ENCODE data around the gene CRAMP1. TPM values are rescaled to one million over a fixed set of nuclear protein-coding genes. Genes with fewer than 3 reads are reported as not detected.

CRAMP1 gene
- total RNA-seq, 1 donor from 2014 or later, result 18.4 TPM

DNA sequence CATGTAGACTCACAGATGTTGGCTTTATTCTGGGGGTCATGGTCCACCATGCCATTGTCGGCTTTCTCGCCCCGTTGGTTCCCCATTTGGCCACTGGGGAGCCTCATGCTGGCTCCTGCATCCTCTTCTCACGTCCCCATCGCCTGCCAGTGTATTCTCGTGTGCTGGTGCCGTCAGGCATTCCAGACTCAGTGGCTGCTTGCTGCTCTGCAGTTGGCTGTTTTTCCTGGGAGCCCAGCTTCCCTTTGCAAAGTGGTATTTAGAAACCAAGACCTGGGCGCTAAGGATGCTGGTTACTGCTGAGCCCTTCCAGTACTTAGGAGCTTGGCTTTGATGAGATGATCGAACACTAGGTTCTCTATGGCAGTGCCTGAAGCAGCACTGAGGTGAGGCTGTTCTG lies 19.1 kb downstream of the CRAMP1 start:
- DNase-seq (ENCODE audit: extremely low read depth, low read depth, low spot score), result no peak

DNA sequence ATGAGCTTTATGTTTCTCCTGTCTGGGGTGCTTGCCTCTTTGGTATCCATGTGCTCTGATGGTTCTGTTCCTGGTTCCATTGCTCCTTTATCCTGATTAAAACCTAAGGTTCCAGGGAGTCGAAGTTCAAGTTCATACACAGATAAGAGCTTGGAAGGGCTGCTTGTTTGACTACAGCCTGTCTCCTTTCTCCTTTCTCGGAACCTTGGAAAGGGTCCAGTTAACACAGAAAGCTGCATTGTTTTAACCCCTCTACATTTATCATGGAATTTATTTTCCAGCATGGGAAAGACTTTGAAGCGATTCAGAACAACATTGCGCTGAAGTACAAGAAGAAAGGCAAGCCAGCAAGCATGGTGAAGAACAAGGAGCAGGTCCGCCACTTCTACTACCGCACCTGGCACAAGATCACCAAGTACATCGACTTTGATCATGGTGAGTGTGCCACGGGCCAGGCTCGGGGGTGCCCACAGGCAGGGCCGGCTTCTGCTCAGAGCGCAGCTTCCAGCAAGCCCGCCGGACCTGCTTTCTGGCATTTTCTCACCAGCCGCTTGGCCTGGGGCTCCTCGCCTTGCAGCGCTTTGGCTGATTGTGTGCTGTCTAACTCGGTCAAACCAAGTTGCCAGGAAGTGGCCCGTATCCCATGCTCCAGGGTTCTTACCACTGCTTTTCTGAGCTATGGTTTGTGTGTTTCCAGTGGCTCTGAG lies 19.9 kb downstream of the CRAMP1 start:
- no peak for DNase-seq (ENCODE audit: extremely low read depth, low read depth, low spot score)

DNA sequence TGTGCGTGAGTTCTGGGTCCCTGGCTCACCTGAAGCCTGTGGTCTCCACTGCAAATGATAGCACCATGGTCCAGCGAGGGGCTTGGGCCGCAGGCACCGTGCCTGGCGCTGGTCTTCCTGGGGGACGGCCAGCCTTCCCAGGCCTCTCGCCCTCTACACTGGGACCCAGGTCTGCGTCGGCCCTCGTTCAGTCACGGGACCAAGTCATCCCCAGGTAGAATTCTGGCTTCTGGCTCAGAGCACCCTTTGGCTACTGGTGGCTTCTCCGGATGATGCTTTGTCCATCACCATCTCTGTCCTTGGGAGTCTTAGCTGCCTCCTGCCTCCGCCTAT lies 20.4 kb downstream of the CRAMP1 start:
- no peak for DNase-seq (ENCODE audit: extremely low read depth, low read depth, low spot score)

DNA sequence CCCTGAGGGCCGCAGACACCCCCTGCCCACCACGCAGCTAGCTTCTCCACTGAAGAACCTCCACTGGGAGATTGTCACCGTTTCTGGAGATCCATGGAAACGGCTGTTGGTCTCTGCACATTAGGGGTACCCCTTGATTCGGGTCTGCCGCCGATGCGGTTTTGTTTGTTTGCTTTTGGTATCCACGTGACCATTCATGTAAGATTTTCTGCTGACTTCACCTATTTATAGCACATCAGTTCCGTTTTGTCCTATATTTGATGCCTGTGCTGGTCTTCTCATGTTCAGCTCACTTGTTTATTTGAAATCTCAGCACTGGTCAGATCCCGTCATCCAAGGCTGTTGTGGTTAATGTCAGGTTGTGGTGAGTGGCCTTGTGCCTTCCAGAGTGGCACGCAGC lies 21.1 kb downstream of the CRAMP1 start:
- no peak for DNase-seq (ENCODE audit: extremely low read depth, low read depth, low spot score)

DNA sequence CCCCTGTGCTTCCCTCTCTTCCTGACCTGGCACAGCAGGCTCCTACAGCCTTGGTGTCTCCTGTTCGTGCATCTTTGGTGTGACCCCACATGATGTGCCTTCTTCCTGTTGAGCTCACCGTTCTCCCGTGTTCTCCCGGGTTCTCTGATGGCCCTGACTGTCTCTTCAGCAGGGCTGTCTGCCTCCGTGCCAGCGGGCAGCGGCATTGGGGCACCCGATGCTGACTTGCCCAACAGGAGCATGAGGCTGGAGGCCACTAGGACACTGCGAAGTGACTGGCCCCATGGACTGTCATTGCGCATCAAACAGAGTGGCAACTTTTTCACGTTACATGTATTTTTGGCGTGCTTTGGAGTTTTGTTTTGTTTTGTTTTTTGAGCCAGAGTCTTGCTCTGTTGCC lies 22.4 kb downstream of the CRAMP1 start:
- no peak for DNase-seq (ENCODE audit: extremely low read depth, low read depth, low spot score)

DNA sequence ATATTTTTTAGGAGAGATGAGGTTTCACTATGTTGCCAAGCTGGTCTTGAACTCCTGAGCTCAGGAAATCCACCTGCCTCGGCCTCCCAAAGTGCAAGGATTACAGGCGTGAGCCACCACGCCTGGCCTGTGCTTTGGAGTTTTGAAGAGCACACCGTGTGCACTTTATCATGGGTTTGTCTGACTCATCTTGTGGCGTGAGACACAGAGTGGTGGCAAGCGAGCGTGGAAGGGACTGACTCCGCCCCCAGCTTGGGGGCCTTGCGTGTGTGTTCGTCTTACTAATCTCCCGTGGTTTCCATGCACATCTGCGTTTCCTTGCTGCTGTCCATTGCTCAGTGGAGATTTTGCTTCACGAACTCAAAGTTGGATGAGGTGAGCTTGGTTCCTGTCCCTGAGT lies 22.9 kb downstream of the CRAMP1 start:
- DNase-seq (ENCODE audit: extremely low read depth, low read depth, low spot score), result no peak

DNA sequence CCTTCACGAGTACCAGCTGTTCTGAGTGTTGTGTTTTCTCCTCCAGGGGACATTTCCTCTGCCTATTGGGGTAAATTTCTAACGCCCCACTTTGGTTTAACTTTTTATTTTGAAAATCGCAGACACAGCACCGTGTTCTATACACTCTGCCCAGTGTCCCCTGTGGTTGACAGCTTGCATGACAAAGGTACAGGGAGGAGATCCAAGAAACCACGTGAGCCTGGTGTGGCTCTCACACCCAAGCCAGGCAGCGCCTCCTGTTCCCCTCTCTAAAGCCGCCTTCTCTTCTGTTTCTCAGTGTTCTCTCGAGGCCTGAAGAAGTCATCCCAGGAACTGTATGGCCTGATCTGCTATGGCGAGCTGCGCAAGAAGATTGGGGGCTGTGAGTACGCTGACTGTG lies 25.4 kb downstream of the CRAMP1 start:
- DNase-seq (ENCODE audit: extremely low read depth, low read depth, low spot score), result no peak

DNA sequence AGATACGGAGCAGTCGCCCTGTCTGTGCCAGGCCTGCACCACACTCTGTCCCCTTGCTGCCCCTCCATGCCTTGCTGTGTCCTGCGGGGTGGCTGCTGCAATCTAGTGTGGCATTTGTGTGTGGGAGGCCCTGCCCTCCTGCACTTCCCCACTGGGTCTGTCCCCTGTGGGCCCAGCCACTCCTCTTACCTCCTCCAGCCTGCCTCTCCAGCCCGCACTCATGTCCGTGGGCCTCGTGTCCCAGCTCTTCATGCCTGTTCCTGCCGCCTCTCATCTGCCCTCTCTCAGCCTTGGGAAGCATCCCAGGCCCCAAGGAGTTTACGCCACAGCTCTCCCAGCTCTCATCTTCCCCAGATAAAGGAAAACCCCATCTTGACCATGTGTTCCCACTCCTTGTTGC lies 26.6 kb downstream of the CRAMP1 start:
- DNase-seq (ENCODE audit: extremely low read depth, low read depth, low spot score), result no peak

DNA sequence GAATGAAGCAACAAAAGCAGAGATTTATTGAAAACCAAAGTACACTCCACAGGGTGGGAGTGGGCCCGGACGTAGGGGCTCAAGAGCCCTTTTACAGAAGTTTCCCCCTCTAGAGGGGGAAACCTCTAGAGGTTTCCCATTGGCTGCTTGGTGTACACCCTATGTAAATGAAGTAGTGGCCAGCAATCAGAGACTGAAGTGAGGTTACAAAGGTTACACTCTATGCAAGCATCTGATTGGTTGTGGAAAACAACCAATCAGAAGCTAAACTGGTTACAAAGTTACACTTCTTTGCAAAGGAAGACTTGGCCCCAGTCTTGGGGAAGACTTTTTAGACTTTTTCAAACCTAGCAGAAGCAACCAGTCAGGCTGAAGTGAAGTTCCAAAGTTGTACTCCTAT lies 27.1 kb downstream of the CRAMP1 start:
- DNase-seq (ENCODE audit: extremely low read depth, low read depth, low spot score), result no peak

DNA sequence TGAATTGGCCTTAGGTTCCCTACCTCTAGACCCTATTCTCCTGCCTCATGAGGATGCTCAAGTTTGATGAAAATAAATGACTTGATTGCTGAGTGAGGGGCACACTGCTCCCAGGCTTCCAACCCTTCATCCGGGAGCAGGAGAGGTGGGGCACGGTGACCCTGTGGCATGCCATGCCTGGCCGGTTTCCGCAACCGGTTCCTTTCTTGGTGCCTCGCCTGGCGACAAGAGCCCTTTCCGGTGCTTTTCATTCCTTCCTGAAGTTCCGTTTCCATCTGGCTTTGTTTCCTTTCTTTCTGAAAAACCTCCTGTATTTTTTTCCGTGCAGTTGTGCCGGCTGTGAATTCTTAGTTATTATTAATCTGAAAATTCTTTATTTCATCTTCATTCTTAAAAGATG lies 27.7 kb downstream of the CRAMP1 start:
- DNase-seq (ENCODE audit: extremely low read depth, low read depth, low spot score), result no peak

DNA sequence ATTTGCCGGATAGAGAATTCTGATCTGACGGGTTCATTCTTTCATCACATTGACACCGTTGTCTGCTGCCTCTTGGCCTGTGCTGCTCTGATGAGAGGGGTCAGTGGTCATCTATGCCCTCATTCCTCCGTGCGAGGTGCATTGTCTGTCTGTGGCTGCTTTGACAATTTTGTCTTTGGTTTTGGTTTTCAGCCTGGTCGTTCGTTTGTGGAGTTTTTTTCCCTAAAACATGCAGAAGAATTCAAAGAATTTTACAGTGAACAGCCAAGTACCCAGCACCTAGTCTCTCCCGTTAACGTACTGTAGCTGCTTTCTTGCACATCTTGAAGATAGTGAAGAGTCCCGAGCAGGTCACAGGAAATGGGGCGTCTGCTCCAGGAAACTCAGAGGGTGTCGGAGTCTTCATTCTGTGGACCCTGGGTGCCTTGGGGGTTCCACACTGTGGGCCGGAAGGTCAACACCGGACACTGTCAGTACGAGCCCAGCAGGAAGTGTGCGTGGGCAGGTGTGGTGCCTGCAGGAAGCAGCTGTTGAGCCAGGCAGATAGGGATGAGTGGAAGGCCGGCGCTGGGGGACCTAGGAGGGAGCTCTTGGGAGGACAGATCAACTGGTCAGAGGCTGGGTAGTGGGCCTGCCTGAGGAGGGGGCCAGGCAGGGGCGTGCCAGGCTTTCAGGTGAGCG lies 28.2 kb downstream of the CRAMP1 start:
- DNase-seq (ENCODE audit: extremely low read depth, low read depth, low spot score), result no peak

DNA sequence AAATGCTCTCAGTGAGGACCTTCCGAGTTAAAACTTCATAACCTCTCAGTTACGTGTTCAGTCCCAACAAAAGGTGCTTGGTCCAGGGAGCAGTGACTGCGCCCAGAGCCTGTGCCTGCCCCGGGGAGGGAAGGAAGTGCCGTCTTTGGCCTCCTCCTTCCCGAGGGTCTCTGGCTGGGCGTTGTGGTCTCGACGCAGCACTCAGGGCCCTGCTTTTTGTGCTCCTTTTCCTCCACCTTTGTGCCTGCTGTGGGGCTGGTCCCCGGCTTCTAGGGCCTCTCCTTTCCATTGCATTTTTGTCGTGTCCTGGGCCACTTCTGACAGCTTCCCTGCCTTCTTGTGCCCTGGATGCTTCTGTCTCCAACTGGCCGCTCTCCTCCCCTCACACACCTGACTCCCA lies 29.1 kb downstream of the CRAMP1 start:
- no peak for DNase-seq (ENCODE audit: extremely low read depth, low read depth, low spot score)

DNA sequence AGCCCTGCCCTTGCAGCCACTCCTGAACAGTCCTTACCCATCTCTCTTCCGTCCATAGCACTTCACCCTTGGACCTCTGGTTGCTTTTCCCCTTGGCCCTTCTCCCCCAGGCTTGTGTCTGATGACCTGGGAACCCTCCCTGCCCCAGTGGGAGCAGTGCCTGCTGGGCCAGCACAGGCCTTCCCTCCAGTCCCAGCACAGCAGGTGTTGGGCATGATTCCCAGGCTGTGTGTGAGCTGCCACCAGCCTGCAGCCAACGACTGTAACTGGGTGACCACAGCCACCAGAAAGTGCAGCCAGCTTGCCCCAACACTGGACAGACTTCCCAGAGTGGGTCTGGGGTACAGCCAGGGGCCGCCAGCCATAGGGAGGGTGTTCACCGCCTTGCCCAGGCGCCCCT lies 30.0 kb downstream of the CRAMP1 start:
- no peak for DNase-seq (ENCODE audit: extremely low read depth, low read depth, low spot score)

DNA sequence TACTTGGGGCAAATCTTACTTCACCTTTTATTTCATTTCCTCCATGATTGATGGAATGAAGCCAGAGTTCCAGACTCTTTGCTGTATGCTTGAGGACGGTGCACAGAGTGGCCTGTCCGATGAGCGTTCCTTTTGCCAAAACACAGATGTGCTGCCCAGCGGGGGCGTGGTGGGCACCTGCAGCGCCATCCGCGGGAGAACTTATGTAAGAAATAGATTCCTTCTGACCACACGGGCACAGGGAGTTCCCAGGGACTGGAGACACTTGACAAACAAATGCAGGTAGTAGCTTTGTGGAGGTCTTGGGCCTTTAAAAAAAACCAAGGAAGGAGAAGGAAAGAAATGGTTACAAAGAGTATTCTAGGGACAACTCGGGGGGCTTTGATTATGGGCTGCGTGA lies 30.6 kb downstream of the CRAMP1 start:
- no peak for DNase-seq (ENCODE audit: extremely low read depth, low read depth, low spot score)

DNA sequence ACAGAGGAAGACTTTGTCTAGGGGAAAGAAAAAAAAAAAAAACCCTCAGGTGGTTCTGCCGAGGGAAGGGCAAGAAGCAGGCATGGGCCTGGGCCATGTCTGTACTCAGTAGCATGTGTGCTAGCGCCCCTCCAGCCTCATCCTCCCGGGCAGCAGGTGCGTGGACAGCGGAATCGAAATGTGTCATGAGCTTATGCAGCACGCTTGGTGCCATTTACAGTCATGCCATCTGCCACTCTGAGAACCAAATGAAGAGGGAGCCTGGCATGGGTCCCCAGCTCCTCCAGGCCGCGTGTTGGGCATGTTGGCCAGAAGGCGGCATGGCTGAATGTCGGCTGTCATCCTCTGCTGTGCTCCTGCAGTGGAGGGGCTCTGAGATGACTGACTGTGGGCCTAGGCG lies 31.4 kb downstream of the CRAMP1 start:
- no peak for DNase-seq (ENCODE audit: extremely low read depth, low read depth, low spot score)

DNA sequence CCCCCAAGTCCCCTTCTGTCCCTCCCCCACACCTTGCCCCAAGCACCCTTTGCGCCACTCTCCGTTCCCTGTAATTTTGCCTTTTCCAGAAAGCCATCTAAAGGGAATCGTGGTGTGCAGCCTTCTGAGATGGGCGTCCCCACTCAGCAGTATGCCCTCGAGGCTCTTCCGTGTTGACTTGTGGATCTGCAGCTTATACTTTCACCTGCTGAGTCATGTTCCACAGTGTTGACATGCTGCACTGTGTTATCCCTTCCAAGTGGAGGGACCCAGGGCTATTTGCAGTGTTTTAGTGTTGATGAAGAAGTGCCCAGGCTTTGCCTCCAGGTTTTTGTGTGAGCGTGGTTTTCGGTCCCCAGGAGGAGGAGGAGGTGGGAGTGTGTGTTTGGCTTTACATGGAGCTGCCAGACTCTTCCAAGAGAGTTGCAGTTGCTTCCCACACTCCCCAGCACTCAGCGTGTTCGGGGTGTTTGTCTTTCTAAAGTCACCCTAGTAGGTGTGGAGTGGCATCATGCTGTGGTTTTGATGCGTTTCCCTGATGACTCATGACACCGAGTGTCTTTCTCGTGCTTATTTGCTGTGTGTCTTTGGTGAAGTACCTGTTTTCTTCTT lies 33.9 kb downstream of the CRAMP1 start:
- DNase-seq (ENCODE audit: extremely low read depth, low read depth, low spot score), result no peak

DNA sequence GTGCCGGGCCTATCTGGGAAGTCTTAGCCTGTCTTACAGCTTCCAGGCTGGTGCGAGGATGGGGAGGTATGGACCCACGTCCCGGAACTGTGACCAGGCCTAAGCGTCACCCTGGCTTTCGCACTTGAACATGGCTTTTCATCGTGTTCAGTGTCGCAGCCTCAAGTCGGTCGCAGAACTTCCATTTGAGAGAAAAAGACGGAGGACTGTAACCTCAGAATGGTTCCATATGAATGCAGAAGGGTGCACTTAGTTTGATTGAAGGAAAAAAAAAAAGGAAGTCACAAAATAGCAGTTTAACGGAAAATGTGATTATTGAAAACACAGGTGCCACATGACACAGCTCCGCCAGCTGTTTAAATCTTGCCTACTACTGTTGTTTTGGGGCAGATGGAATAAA lies 35.7 kb downstream of the CRAMP1 start:
- DNase-seq (ENCODE audit: extremely low read depth, low read depth, low spot score), result no peak

DNA sequence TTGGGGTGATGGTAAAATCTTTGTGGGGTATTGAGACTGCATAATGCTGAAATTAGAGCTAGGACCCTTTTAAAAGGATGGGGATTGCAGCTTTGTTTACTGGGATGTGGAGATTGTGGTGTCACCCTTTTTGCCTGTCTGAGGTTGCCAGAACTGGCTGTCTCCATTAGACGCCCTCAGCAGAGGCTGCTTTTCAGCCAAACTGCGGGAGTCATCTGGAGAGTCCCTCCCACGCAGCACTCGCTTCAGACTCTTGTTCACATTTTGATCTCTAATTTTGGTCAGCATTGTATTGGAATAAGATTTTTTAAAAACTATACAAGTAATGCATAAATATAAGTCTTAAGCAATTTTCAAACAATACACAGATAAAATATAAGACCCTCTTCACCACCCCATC lies 38.0 kb downstream of the CRAMP1 start:
- no peak for DNase-seq (ENCODE audit: extremely low read depth, low read depth, low spot score)

DNA sequence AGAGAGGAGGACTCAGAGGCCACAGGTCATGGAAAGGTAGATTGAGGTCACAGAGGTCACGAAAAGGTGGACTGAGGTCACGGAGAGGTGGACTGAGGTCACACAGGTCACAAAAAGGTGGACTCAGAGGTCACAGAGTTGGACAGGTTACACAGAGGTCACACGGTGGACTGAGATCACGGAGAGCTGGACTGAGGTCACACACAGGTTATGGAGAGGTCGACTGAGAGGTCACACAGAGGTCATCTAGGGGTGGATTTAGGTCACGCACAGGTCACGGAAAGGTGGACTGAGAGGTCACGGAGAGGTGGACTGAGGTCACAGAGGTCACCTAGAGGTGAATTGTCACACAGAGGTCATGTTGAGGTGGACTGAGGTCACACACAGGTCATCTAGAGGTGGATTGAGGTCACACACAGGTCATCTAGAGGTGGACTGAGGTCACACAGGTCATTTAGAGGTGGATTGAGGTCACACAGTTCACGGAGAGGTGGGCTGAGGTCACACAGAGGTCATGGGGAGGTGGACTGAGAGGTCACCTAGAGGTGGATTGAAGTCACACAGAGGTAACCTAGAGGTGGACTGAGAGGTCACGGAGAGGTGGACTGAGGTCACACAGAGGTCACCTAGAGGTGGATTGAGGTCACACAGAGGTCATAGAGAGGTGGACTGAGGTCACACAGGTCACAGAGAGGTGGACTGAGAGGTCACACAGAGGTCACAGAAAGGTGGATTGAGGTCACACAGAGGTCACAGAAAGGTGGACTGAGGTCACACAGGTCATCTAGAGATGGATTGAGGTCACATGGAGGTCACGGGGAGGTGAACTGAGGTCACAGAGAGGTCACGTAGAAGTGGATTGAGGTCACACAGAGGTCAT lies 39.2 kb downstream of the CRAMP1 start:
- no peak for DNase-seq (ENCODE audit: extremely low read depth, low read depth, low spot score)

DNA sequence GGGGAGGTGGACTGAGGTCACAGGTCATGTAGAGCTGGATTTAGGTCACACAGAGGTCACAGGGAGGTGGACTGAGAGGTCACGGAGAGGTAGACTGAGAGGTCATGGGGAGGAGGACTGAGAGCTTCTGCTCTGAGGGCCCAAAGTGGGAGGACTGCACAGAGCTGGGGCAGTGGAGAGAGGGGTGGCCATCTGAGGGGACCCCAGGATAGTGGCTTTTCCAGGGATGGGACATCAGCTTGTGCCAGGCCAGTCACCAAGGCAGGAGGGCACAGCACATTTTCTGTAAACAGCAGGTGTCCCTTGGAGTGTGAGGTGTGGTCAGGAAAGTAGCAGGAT lies 39.8 kb downstream of the CRAMP1 start:
- DNase-seq (ENCODE audit: extremely low read depth, low read depth, low spot score), result no peak

DNA sequence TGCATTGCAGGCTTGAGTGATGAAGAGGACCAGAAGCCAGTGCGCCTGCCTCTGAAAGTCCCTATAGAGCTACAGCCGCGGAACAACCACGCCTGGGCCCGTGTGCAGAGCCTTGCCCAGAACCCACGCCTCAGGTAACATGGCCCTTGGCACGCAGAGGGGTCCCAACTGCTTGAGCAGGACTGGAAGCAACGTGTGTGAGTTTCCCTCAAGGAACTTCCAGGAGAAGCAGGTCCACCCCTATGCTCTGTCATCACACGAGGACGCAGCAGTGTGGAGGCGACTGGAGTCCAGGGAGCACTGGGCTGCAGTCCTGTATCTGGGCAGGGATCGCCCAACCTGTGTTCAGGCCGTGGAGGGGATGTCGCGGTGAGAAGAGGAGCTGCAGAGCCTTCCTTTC lies 40.9 kb downstream of the CRAMP1 start:
- DNase-seq (ENCODE audit: extremely low read depth, low read depth, low spot score), result no peak

Data from glomerular endothelial cell (primary cell).